ENCODE results near the gene MAPK1.
"Not testable (repeated sequence)": the region's sequence is repeated elsewhere in the genome, so short reads cannot be mapped to it uniquely, and the experiment has no call there.

The MAPK1 gene

DNA sequence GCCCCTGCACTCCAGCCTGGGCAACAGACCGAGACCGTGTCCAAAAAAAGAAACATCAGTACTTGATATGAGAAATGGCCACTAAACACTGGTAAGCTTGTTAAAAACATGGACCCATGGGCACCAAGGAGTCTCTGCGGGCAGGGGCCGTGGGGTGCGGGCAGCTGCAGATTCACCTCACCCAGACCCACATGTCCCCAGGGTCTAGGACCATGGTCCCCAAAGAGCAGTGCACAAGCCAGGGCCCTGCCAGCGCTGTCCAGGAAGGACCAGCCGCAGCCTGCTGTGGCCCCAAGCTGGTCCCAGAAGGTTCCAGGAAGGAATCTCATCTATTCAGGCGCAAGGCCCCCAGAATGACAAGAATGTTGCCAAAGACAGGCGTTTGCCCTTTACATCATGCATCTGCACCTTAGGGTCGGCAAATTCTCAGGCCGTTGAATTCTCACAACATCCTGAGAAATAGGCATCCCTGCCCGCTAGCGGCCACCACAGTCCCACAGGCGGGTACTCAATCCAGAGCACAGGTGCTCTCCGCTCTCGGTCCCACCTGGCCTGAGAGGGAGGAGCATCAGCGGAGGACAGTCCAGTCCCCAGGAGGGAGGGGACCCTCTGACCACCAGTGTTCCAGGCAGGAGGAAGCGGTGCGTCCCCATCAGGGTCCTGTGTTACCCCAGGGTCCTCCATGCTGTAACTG is 141.3 kb downstream of the MAPK1 start:
- DNase-seq (ENCODE audit: low spot score): no peak

DNA sequence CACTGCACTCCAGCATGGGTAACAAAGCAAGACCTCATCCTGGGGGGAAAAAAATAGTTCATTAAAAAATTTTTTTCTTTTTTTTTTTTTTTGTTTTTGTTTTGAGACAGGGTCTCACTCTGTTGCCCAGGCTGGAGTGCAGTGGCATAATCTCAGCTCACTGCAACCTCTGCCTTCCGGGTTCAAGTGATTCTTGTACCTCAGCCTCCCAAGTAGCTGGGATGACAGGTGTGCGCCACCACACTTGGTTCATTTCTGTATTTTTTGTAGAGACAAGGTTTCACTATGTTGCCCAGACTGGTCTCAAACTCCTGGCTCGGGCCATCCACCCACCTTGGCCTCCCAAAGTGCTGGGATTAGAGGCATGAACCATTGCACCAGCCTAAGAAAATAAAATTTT is 142.9 kb downstream of the MAPK1 start:
- DNase-seq (ENCODE audit: low spot score): not testable (repeated sequence)

DNA sequence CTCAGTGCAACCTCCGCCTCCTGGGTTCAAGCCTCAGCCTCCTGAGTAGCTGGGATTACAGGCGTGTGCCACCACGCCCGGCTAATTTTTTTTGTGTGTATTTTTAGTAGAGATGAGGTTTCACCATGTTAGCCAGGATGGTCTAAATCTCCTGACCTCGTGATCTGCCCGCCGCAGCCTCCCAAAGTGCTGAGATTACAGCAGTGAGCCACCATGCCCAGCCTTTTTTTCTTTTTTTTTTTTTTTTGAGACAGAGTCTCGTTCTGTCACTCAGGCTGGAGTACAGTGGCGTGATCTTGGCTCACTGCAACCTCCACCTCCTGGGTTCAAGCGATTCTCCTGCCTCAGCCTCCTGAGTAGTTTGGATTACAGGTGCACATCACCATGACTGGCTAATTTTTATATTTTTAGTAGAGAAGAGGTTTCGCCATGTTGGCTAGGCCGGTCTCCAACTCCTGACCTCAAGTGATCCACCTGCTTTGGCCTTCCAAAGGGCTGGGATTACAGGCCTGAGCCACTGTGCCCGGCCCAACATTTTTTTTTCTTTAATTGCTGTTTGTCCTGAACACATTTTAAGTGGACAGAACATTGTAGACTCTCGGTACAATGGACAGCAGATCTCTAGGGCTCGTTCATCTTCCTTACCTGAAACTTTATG is 146.1 kb downstream of the MAPK1 start:
- DNase-seq (ENCODE audit: low spot score): not testable (repeated sequence)

DNA sequence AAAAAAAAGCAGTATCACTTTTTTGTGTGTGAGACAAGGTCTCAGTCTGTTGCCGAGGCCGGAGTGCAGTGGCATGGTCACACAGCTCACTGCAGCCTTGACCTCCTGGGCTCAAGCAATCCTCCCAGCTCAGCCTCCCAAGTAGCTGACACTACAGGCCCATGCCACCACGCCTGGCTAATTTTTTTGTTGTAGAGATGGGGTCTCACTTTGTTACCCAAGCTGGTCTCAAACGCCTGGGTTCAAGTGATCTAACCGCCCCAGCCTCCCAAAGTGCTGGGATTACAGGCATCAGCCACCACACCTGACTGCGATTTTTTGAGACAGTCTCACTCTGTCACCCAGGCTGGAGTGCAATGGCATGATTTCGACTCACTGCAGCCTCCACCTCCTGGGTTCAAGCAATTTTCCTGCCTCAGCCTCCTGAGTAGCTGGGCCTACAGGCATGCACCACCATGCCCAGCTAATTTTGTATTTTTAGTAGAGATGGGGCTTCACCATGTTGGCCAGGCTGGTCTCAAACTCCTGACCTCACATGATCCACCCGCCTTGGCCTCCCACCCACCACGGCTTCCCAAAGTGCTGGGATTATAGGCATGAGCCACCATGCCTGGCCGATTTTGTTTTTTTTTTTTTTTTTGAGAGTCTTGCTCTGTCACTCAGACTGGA is 147.1 kb downstream of the MAPK1 start:
- not testable (repeated sequence) for DNase-seq (ENCODE audit: low spot score)

DNA sequence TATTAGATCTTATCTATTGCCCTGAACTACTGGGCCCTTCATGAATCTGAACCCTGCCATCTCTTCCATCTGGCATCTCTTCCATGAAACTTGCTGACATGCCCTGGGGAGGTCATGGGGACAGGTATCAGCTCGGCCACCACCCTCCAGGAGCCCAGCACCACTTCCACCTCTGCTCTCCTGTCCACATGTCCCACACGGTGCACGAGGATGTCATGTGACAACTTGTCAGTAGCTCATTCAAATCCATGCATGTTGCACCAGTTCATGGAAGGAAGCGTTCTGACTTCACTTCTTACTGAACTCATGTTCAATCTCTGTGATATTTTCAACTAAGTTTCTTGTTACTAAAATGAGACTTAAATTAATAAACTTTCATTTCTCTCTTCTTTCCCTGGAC is 148.4 kb downstream of the MAPK1 start:
- no peak for DNase-seq (ENCODE audit: low spot score)

DNA sequence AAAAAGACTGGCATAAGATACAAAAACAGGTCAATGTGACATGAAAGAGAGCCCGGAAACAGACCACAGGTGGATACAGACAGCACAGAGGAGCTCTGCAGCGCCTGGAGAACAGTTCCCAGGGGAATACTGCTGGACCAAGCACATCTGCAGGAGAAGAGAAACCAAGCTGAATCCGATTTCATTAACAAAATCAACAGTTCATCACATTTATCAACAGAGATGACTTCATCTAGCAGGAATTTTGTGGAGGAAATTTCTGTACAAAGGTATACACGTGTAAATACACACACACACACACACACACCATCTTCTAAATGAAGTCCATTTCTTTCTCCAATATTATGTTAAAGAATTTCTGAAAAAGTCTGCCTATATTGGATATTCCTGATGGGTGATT is 148.9 kb downstream of the MAPK1 start:
- DNase-seq (ENCODE audit: low spot score): no peak

DNA sequence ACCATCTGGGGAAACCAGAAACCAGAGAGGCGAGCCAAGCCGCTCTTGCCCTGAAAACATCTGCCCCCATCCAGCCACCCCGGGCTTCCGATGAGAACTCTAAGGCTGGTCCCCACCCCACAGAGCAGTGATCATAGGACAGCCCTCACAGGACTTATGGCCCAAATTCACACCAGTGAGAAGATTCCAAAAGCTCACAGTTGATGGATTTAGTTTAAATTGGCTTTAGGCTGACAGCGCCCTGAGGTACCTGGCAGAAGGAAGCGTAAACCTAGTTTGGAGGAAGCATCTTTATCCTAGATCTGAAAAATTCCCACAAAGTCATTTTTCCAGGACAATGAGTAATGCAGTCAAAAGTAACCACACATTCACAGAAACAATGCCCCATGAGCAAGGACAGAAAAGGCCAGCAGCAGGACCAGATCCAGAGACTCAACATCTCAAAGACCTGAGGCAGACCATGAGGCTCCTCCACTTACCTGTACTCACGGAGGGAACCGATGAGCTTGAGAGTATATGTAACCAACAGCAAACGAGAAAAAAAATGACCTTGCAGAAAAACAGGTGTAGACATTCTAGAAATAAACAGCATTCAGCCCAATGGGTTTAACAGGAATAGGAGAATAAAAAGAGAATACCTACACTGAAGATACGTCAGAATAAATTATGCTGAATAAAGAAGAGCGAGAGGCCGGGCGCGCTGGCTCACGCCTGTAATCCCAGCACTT is 150.9 kb downstream of the MAPK1 start:
- not testable (repeated sequence) for DNase-seq (ENCODE audit: low spot score)

DNA sequence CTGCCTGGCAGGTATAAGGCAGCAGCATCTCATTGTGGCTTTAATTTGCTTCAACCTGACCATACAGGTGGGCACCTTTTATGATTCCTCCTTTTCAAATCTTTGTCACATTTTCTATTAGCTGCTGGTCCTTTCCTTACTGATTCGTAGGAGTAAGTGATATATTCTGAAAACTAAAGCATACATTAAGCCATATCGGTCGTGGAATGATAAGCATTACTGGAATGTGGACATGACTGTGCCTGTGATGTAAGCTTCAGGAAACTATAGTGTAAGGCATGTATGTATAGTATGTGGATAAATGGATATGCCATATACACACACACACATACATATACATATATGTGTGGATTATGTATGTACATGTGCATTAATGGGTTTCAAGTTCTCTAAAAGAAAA is 152.7 kb downstream of the MAPK1 start:
- DNase-seq (ENCODE audit: low spot score): no peak

DNA sequence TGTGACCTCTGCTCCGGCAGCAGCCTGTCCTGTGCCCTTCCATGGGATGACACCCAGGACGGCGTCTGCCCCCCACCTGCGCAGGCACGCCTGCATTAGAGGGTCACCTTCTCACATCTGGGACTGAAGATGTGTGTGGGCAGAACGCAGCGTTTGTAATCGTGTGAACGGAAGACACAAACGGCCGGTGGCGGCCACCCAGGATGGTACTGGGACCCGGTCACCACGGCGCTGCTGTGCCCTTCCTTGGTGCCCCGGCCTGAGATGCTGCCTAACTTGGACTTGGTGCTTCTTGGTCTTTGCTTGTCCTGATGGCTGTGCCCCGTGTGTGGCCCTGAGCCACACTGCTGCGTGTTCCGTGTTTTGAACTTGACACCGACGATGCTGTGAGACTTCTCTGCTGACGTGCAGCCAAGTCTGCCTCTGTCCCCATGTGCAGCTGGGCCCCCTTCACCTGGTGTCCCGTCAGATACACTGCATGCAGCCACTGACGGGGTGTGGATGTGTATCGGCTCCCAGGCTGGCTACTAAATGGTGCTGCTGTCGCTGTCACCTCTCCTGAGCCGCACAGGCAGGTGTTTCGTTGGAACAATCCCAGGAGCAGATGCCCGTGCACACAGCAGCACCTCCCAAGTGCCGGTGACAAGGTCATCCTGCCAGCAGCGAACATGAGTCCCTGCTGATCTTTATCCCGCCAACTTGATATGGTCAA is 153.2 kb downstream of the MAPK1 start:
- no peak for DNase-seq (ENCODE audit: low spot score)

DNA sequence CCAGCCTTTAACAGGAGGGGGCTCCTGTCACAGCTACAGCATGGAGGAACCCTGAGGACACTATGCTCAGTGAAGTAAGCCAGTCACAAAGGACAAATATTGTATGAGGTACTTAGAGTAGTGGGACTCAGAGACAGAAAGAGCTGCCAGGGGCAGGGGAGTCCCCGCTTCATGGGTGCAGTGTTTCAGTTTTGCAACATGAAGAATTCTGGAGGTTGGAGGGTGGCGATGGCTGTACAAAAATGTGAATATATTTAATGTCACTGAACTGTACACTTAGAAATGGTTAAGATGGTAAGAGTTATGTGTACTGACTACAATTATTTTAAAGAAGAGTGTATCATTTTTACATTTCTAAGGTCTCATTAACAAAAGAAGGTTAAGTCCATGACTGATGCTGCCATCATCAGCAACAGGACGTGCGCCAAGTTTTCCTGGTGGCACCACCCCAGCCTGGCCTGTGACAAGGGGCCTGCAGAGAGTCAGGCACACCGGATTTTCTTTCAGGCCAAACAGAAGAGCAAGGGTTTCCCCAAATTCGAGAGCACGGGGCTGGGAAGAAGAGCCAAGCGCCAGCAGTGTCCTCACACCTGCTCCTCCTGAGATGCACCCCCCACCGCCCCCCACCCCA is 153.9 kb downstream of the MAPK1 start:
- no peak for DNase-seq (ENCODE audit: low spot score)

DNA sequence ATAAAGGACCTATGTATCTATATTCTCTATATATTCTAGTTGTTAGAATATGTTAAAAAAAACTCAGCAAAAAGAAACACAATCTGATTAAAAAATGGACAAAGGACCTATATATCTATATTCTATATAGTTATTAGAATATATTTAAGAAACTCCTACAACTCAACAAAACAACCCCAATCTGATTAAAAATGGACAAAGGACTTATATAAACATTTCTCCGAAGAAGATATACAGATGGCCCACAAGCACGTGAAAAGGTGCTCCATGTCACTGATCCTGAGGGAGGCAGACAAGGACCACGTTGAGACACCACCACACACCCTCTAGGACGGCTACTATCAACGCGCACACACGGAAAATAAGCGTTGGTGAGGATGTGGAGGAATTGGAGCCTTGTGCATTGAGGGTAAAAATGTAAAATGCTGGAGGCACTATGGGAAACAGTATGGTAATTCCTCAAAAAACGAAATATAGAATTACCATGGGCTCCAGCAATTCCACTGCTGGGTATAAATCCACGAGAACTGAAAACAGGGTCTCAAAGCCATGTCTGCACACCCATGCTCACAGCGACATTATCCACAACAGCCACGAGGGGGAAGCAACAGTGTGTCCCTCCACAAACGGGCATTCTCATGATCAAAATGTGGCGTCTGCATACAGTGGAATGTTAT is 154.6 kb downstream of the MAPK1 start:
- peak; percentile 78 for DNase-seq (ENCODE audit: low spot score)

DNA sequence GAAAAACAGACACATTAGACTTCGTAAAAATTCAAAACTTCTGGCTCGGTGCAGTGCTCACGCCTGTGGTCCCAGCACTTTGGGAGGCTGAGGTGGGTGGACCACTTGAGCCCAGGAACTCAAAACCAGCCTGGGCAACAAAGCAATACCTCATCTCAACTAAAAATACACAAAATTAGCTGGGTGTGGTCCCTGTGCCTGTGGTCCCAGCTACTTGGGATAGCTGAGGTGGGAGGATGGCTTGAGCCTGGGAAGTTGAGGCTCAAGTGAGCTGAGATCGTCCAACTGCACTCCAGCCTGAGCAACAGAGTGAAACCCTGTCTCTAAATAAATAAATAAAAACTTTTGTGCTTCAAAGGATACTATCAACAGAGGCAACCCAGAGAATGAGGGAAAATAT is 155.6 kb downstream of the MAPK1 start:
- DNase-seq (ENCODE audit: low spot score): no peak

DNA sequence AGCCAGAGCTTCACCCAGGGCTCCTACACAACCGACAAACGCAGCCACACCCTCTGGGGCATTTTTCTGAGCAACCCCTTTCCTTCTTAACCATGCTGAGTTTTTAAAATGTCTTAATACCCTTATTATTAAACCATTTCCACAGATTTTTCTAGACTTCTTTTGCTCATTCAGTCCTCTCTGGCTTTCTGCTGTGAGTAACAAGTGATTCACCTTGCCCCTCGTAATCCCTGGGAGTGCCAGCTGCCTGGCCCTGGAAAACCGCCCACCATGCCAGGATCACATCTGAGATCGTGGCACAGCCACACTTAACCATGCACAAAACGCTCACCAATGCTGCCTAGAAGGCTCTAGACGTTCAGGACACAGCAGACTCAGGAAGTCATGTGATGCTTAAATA is 157.3 kb downstream of the MAPK1 start:
- DNase-seq (ENCODE audit: low spot score): no peak

DNA sequence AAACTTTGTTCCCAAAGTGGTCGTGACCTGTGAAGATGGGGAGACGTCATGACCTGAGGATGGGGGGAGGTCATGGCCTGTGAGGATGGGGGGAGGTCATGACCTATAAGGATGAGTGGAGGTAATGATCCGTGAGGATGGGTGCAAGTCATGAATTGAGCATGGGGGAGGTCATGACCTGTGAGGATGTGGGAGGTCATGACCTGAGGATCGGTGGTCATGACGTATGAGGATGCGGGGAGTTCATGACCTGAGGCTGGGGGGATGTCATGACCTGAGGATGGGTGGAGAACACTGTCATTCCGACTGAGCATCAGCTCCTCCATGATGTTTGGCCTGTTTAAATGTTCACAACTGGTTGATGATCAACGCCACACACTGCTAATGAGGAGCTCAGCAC is 157.8 kb downstream of the MAPK1 start:
- no peak for DNase-seq (ENCODE audit: low spot score)

DNA sequence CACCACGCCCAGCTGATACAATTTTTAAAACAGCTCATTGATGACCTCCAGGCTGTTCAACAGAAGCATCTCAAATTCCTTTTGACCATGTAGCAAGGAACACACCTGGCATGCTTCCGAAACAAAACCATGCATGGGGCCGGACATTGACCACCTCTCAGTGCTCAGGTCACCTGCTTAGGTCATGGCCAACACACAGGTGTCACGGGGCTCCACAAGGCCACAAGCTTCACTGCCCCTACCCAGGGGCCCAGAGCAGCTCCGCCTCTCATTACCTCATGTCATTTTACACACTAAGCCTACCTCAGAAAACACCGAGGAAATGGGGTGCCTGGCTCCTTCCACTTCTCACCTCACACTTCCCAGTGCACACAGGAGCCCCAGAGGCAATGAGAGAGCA is 158.5 kb downstream of the MAPK1 start:
- no peak for DNase-seq (ENCODE audit: low spot score)

DNA sequence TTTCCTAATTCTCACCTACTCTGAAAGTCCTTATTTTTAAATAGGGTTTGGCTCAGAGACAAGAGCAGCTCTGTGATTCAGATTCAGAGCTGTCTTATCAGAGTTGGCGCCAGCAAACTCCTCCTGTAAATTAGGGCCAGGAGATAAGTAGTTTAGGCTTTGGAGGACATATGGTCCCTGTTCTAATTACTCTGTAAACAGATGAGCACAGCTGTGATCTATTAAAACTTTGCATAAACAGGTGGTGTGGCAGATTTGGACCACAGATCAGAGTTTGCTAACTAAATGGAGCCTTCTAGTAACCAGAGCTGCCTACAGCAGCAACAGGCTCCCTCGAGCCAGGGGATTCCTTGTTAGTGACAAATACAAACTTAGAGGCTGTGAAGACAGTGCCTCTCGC is 159.8 kb downstream of the MAPK1 start:
- DNase-seq (ENCODE audit: low spot score): no peak
